Stimulated activated CD8-positive, alpha-beta memory T cell treated with anti-CD3 and anti-CD28 coated beads, Interleukin-4, amount 100 ng/mL, for 48 hours (primary cell): ENCODE data around the gene WBP4.
"Not testable (repeated sequence)": the region's sequence is repeated elsewhere in the genome, so short reads cannot be mapped to it uniquely, and the experiment has no call there.

Source experiments
- DNase-seq: peaks from one replicate; pipeline ENCODE4 v3.0.0-alpha.2; 2020

WBP4 gene, protein sequence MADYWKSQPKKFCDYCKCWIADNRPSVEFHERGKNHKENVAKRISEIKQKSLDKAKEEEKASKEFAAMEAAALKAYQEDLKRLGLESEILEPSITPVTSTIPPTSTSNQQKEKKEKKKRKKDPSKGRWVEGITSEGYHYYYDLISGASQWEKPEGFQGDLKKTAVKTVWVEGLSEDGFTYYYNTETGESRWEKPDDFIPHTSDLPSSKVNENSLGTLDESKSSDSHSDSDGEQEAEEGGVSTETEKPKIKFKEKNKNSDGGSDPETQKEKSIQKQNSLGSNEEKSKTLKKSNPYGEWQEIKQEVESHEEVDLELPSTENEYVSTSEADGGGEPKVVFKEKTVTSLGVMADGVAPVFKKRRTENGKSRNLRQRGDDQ

DNA sequence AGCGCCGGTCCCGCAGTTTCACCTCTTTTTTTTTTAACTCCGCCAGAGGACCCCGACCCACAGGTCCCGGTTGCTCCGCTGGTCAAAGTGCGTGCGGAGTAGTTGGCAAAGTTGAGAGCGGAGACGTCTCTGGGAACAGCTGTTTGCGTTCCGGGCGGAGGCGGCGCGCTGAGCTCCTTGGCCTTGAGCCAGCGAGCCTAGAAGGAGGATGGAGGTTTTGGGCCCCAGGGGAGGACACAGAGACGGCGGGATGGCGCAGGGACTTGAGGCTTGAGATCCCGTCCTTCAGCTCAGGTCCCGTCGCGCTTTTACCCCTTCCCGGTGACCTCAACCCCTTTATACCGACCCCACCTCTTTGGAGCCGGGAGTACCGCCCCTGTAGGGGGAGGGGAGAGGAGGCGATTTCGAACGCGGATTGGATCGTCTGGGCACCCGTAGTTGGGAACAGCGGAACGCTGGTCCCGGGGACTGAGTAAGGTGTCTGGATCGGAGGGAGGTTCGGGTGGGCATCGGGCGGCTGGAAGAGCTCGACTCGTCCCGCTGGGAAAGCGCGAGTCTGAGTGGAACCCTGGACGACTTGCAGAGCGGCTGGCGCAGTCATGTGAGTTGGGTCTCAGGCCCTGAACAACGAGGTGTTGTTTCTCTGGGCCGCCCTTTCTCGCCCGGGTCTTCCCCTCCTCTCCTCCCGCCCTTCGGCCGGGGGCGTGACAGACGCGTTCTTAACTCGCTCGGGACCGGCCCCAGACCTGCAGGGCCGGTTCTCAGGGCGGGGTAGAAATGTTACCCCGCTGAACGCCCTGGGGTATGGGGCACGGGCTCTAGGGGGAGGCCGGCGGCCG is at the start of gene WBP4:
Gene WBP4 (plus strand): TSS at position 435 of the 839 bp plus-strand sequence. CDS start 165 bp downstream, at position 600.
- peak; percentile 93 for DNase-seq

DNA sequence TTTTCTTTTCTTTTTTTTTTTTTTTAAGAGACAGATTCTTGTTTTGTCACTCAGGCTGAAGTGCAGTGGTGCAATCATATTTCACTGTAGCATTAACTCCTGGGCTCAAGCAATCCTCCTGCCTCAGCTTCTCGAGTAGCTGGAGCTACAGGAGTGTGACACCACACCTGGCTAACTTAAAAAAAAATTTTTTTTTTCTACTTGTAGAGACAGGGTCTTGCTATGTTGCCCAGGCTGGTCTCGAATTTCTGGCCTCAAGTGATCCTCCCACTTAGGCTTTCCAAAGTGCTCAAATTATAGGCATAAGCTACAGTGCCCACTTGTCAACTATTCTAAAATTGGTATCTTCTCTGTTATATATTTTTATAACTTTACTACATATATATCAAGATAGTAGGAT is 48.8 kb upstream of the WBP4 start:
- DNase-seq = no peak

DNA sequence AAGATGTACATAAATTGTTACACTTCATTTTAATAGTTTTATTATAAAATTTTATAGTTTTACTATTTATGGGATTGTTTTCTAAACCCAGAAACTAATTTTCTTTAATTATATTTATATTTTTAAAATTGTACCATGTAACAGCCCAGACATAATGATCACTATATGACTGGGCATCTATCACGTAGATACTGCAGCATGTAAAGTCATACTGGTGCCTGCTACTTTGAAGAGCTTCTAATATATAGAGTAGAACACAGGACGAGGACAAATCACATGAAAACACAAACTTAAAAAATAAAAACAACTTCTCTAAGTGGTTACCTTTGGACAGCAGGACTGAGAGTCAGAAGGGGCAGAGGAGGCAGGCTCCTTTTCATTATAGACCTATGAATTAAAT is 47.5 kb upstream of the WBP4 start:
- DNase-seq = no peak

DNA sequence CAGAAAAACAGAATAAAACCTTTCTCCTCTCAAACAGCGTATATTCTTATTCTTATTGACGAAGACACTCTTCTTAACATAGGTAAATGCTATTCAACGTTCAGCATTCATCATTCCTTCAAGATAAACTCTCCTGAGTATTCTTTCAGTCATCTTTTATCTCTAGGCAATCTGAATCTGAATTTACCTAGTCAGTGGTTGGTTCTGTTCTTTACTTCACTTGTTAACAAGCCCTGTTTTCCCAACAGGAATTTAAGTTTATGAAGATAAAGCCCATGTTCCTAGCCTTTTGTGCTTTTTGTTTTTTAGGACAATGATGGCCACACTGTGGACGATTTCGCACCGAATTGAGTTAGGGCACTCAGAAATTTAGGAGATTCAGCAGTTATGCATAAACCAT is 45.4 kb upstream of the WBP4 start:
- DNase-seq = no peak

DNA sequence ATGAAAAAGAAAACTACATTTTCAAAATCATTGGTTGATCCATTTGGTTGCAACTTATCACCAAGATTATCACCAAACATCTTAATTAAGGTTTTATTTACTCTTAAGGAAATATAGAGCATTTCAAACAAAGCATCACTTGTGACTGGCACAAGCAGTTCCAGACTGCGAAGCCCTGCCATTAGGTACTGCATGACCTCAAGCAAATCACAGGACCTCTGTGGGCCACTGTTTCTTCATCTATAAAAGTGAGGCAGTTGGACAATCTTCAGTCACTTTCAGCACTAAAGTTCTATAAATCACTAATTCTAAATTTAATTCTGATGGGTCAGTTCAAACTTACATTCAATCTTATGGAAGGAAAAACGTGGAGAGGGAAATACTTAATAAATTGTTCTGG is 44.1 kb upstream of the WBP4 start:
- DNase-seq = peak; percentile 38

DNA sequence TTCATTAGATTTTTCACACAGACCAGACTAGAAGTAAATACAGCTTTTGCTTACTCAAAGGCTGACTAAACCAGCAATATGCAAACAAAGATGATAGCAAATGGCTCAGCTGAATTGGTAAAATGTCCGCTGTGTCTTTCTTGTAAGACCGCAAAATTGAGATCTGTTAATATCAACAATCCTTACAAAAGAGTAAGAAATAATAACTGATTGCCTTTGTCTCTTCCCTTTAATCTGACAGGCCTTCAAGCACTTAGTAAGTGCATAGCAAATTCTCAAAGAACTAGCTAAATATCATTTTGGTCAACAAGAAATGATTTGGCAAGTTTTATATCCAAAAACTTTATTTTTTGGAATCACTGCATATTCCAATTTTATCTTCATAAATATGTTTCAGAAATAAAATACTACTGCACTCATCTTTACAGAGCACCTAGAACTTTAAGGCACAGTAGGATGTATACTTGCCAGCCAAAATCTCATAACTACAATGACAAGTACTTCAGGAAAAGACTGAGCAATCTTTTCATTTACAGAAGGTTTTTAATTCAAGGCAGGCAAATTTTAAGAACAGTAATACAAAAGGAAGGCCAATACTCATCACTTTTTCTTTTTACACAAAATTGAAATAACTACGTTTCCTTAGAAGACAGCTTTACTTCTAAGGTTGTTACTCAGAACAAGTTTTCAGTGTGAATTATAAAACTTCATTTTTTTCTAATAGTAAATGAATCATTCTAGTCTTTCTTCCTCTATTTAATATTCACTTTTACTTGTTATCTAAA is 43.3 kb upstream of the WBP4 start:
- no peak for DNase-seq

DNA sequence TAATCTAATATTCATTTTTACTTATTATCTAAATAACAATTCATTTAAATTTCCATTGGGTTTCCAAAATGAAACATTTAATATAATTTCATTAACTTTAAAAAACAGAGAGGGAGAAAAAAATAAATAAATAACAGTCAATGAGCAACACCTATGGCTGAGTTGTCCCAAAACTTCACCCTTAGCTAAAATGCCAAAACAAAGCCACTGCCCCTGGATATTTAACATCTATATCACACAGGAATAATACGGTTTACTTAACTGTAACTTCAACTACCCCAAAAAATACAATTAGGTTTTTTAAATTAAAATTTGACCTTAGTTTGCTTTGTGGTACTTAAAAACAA is 42.7 kb upstream of the WBP4 start:
- DNase-seq = no peak

DNA sequence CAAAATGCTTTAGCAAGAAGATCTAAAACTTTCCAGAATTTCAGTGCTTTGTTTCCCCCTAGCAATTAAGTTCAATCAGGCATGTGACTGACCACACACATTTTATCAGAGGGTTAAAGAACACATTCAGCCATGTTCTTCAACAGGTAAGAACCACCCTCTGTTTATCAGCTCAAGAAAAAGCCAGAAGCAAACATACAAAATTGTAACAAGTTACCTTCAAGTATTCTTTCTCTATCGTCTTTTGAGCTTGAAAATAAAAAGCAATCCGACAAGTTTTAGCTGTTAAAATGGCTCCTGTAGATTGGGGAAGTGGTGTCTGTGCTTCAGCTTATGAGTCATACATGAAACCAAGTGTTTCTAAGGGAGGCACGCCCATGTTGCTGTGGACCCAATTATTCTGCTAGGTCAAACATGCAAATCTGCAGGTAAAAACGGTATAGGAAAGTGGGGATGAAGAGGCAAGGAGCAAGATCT is 42.3 kb upstream of the WBP4 start, which contains the start of gene ELF1:
Gene ELF1 (minus strand): TSS at position 306 of the 477 bp plus-strand sequence. CDS start 37,262 bp downstream, outside the sequence.
- peak; percentile 57 for DNase-seq

DNA sequence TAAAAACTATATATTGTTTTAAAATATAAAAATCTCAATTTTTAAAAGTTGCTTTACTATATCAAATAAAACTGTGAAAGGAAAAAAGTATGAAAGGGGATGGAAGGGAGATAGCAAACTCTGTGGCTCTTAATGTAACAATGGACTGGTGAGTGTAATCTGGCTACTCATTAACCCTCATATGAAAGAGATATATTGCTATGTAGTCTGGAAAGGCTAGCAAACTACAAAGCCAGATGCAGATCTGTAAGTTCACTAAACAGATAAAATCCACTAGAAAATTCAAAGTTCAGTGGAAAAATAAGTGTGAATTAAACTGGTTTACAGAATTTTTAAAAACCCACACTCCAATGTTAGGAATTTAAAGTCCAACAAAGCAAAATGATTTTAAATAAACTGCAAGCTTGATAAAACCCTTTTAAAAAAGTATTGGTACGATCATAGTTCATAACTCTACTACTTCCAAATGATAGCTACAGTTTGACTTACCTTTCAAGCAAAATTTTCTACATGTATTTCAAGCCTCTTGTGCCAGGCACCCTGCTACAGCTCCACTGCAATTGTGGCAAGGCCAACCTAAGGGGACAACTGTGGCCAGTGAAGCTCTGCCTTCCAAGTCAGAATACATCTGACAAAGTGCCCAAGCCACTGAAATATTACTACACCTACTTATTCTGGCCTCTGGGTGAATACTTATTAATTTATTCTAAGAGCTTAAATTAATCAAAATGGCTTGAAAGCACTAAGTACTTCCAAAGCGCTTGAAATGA is 41.5 kb upstream of the WBP4 start:
- DNase-seq = no peak

DNA sequence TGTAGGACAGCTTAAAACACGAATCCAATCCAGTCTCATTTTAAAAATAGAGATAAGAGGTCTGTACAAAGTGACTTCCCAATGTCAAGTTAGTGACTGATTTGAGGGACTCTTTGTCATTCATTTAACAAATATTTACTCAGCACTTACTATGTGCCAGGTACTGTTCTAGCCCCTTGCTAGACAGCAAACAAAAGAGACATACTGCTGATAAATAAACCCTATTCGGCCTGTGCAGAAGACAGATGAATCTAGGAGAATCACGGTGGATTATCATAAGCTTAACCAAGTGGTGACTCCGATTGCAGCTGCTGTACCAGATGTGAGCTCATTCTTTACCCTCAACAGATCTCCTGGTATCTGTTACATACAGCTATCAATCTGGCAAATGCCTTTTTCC is 35.8 kb upstream of the WBP4 start:
- DNase-seq = no peak

DNA sequence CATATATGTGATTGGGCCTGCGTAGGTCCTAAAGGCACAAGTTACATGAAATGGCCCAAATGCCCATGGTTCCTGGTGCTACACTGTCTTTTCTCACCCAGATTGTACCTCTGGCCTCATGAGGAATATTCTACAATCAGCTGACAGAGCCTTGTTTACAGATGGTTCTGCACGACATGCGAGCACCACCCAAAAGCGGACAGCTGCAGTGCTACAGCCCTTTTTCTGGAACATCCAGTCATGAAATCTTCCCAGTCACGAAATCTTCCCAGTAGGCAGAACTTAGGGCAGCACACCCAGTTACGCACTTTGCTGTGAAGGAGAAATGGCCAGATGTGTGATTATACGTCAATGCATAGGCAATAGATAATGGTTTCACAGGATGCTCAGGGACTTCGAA is 34.5 kb upstream of the WBP4 start:
- no peak for DNase-seq

DNA sequence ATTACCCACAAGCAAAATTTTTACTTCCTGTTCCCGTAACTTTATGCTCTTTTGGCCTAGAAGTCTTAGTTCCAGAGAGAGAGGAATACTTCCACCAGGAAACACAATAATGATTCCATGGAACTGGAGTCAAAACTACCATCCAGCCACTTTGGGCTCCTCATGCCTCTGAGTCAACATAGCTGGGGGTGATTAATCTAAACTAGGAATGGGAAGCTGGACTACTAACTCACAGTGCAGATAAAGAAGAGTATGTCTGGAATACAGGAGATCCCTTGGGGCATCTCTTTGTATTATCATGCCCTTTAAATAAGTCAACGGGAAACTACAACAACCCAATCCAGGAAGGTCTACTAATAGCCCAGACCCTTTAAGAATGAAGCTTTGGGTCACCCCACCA is 33.3 kb upstream of the WBP4 start:
- no peak for DNase-seq

DNA sequence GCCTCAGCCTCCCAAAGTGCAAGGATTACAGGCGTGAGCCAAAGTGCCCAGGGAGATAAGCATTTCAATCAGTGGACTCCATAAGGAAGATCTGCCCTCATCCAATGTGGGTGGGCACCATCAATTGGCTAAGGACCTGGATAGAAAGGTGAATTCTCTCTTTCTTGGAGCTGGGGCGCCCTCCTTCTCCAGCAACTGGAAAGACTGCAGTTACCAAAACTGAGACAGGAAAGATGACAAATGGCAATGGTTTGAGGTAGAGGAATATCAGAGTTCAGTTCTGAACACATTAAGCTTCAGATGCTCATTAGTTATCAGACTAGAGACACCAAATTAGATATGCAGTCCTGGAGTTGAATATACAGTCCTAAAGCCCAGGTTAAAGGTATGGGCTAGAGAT is 31.7 kb upstream of the WBP4 start:
- no peak for DNase-seq

DNA sequence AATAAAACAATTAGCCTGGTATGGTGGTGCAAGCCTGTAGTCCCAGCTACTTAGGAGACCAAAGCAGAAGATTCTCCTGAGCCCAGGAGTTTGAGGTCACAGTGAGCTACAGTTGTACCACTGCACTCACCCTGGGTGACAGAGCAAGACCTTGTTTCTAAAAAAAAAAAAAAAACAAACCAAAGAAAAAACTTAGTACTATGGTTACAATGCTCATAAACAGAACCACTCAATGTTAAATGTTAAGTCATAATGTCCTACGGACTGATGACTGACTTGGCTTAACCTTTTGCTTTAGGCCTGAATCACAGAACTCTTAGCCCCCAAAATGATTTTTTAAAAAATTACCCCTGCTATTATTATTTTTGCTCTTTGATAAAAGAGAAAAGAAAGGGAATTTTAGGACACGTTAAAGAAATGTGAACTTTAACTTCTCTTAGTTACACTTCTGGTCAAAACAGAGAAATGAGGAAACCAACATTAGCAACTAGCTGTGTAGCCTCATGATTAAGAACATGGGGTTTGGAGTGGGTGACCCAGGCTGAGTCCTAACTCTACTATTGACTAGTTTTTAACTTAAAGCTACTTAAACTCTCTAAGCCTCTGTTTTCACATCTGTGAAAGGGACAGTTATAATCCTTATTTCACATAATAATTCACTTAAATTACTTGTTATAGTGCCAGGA is 28.5 kb upstream of the WBP4 start:
- no peak for DNase-seq

DNA sequence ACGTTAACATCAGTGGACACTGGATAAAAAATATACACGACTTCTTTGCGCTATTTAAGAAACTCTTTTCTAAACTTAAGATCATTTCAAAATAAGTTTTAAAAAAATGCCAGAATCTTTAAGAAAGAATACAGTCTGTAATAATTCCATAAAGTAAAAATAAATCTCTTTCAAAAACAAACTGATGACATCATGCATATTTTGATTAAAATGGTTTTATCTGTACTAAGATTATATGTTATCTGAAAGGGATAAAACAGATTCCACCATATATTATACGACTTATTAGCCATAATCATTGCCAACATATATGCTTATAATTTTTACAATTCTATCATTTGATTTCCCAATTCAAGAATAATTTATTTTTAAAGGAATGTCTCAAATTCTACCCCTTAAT is 26.9 kb upstream of the WBP4 start:
- no peak for DNase-seq

DNA sequence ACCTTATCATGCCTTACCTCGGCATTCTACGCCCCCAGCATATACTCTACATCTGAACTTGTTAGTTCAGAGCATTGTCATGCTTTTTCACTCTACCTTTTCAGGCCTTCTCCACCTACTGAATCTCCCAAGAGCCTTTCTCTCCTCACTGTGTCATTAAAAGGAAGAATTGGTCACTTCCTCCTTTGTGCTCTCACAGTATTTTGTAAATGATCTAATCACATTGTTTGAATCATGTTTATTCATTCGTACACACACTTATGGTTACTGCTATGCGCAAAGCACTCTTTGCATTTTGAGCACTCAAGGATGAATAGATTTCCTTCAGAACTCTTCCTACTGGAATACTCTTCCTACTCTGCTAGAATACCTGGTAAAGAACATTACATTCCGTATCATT is 26.4 kb upstream of the WBP4 start:
- no peak for DNase-seq

DNA sequence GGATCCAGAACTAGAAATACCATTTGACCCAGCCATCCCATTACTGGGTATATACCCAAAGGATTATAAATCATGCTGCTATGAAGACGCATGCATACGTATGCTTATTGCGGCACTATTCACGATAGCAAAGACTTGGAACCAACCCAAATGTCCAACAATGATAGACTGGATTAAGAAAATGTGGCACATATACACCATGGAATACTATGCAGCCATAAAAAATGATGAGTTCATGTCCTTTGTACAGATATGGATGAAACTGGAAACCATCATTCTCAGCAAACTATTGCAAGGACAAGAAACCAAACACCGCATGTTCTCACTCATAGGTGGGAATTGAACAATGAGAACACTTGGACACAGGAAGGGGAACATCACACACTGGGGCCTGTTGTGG is 24.8 kb upstream of the WBP4 start:
- DNase-seq = not testable (repeated sequence)

DNA sequence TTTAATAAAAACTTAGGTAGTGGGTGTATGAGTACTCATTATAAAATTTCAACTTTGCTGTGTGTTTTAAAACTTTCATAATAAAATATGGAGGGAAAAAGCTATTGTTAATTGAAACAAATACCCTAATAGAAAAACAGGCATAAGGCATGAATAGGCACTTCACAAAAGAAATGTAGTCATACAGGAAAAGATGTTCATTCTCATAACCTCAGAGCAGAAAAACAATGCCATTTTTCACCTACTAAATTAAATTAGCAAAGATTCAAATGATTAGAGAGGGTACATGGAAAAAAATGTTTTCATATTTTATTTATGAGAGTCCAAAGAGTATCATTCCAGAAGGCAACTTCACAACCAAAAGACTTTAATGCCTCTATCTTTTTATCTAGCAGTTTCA is 21.6 kb upstream of the WBP4 start:
- no peak for DNase-seq

DNA sequence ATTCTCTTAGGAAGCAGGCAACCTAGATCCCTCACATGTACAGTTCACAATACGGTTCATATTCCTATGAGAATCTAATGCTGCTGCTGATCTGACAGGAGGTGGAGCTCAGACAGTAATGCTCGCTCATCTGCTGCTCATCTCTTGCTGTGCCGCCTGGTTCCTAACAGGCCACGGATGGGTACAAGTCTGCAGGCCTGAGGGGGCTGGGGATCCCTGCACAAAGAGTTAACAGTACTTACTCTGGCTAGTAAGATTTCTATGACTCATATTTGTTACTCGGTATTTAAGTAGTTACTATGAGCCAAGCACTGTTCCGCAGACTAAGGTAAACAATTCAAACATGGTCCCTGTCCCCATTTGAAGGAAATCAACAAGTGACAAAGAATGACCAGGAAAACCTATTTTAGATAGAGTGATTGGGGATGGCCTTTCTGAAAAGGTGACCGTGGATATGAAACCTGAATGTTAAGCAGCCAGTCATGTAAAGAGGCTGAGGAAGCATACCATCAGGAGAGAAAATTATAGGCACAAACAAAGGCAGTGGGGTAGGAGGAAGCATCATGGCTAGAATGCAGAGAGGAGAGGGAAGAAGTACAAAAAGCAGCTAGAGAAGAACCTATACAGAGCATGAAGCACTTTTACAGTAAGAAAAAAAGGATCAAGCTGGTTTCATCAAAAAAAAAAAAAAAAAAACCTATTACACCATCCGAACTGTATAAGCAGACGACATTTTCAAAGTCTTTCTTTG is 20.6 kb upstream of the WBP4 start:
- no peak for DNase-seq

DNA sequence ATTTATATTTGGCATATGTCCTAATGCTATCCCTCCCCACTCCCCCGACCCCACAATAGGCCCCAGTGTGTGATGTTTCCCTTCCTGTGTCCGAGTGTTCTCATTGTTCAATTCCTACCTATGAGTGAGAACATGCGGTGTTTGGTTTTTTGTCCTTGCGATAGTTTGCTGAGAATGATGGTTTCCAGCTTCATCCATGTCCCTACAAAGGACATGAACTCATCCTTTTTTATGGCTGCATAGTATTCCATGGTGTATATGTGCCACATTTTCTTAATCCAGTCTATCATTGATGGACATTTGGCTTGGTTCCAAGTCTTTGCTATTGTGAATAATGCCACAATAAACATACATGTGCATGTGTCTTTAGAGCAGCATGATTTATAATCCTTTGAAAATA is 18.9 kb upstream of the WBP4 start:
- not testable (repeated sequence) for DNase-seq

DNA sequence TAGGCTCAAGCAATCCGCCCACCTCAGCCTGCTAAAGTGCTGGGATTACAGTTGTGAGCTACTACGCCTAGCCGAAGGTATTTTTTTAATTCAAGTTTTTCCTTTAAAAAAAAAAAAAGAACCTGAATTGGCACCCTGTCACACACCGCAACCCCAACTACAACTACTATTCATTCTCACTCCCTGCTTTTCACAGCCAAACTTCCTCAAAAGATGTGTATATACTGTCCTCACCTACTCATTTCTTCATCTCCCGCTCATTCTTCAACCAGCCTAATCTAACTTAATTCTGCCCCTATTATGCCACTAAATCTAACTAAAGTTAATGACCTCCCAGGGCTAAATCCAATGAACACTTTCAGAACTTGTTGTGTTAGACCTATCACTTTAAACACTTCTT is 12.7 kb upstream of the WBP4 start:
- no peak for DNase-seq
